Stimulated activated naive CD8-positive, alpha-beta T cell treated with anti-CD3 and anti-CD28 coated beads, Interleukin-15, Interleukin-2, amounts not matched to agents 100 U/mL and 50 U/mL, for 24 hours (primary cell): Measurements from ENCODE around the gene CNGB1.

Experiments
- ATAC-seq: fragments of 150-1000 bp; cut with Tn5 transposase; one replicate; pipeline ENCODE4 v1.10.0; 2021
- DNase-seq: peaks from one replicate; pipeline ENCODE4 v3.0.0; 2021

The CNGB1 gene

DNA sequence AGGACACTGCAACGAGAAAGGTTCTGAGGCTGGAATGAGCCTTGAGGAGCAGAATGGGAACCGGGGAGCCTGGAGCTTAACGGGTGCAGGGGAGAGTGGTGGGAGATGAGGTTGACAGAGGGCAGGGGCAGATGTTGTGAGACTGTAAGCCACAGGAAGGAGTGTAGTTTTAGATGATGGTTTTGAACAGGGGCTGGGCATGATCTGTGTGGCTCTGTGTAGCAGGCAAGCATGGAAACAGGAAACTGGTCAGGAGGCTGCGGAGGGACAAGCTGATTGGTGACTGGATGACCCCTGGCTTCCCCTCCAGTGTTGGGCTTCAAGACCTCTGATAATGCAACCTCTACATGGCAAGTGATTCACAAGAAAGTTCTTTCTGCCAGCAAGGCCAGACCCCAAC, 1.4 kb upstream of the CNGB1 start:
- ATAC-seq, result no peak
- no peak for DNase-seq

DNA sequence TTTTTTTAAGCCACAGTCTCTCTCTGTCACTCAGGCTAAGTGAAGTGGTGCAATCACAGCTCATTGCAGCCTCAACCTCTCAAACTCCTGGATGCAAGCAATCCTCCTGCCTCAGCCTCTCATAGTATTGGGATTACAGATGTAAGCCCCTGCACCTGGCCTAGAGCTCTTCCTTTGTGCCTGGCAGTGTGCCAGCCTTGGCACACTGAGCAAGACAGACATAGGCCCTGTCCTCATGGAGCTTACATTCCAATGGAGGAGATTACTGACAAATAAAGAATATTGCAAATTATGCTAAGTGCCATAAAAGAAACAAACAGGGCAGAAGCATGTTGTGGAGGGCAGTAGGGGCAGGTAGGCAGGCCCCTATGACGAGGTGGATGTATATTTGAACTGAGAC, 920 bp upstream of the CNGB1 start:
- ATAC-seq, result no peak
- no peak for DNase-seq

DNA sequence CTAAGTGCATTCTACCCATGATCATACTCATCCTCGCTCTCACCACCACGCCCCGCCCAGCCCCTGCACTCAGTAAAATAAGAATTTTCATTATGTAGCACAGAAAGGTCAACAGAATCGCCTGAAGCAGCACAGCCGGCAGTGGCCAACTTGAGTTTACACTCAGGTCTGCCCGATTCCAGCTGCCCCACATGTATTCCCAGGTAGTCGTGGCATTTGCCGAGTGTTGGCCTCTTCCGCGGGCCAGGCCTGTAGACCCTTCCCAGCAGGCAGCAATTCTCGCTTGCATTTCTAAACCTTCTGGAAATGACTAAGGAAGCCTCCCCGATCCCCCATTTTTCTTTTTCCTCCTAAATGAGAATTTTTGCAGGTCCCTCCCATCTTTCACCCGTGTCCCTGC, 609 bp downstream of the CNGB1 start:
- ATAC-seq (no peak), DNase-seq (no peak)

DNA sequence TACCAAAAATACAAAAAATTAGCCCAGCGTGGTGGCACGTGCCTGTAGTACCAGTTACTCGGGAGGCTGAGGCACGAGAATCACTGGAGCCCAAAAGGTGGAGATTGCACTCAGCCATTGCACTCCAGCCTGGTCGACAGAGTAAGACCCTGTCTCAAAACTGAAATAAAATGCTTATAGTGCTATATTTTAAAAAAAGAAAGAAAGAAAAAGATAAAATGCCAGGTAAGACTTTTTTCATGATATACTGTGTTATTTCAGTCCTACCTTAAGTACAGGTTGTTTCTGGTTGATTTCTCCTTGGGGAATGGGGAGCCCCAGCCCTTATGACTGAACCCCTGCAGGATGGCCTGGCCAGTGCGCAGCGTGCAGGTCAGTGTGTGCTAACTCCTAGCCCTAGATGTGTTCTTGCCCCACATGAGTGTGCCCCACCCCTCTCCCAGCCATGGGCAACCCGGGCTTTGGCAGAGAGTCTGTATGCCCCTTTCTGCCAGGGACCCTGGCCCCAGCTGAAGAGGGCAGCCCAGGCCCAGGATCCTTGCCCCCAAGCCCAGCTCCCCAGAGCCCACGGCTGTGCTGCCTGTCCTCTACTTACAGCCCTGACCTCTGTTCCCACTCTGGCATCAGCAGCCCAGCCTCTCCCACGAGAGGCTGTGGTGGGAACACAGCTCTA, 1.3 kb downstream of the CNGB1 start:
- DNase-seq (no peak), ATAC-seq (no peak)

DNA sequence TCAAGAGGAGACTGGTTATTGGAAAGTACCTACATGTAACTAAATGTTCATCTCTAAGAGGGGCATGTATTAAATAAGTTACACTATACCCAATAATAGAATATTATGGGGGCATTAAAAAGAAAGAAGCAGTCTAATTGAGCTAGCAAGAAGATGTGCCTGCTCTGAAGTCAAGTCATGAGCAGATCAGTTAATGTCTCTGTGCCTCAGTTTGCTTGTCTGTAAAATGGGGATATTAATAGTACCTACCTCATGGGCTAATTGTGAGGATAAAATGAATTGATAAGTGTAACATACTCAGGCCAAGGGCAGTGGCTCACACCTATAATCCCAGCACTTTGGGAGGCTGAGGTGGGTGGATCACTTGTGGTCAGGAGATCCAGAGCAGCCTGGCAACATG, 3.0 kb downstream of the CNGB1 start:
- ATAC-seq (no peak), DNase-seq (no peak)

DNA sequence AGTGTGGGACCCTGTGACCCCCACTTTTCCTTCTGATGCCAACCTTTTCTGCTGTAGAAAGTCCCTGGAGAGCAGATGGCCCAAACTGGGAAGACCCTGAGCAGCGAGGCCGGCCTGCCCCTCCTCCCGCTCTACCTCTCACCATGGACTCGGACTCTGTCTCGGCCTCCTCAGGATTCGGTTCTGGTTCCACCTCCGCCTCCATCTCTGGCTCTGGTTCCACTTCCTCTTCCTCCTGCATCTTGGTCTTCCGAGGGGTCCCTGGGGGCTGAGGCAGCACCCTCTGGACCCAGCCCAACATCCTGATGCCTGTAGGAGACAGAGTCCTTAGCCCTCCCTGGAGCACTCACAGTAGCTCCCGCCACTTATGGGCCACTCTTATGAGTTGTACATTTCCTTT, 3.9 kb downstream of the CNGB1 start:
- no peak for ATAC-seq

DNA sequence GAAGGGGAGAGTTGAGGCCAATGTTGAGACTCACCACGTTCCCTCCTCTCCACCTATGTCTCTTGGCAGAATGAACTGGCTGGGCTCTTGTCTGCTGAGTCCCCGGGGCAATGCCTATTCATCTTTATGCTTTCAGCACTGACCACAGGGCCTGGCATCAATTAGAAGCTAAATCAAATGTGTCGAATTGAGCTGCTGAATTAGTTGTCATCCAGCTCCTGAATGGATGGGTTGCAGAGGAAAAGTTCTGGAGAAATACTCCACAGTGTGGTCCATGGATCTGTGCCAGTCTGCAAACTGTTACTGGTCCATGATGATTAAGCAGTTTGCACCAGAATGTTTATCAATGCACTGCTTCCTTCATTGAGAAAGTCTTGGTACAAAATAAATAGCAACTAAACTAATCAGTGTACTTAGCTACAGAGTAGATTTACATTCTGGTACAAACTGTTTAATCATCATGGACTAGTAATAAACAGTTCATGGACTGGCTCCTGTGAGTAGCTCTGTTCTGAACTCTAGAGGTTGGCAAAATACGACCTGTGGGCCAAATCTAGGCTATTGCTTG, 4.6 kb downstream of the CNGB1 start:
- no peak for DNase-seq
- no peak for ATAC-seq

More for the DNA sequence above, 3.9 kb downstream of the CNGB1 start:
- no peak for DNase-seq

DNA sequence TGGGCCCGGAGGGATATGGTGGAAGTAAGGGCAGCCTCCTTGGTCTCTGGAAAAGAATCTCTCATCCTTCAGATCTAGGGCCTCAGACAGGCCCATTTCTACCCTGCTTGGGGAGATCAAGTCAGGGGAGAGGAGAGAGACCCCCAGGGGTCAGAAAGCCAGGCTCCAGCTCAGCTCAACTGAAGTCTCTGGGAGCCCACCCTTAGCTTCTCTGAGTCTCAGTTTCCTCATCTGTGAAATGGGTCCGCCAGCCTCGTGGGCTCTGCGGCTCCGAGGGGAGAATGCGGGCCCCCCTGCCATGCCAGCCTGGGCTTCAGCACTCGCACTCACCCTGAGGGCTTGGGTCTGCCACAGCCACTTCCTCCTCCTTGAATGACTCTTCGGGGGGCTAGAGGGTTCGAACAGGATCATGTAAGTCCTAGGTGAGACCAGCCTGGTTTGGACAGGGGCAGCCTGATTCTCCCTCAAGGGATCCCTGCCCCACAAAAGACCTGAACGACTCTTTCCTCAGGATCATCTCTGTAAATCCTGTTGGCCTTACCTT, 6.7 kb downstream of the CNGB1 start:
- no peak for ATAC-seq
- DNase-seq, result no peak

DNA sequence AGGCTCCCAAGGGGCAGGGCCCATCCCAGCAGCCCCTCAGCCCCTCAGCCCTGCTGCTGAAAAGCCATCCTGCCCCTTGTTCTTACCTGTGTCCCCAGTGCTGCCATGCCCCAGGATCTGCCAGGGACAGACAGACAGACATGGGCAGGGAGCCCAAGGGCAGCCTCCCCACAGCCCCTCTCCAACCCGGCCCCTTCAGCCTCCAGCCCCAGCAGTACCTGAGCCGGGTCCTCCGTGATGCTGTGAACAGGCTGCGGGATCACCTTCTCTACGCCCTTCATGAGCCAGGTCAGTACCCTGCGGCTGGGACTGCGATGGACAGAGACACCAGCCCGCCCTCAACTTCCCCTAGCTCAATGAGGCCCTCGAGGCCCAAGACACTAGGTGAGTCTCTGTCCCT, 8.2 kb downstream of the CNGB1 start:
- no peak for DNase-seq
- no peak for ATAC-seq

DNA sequence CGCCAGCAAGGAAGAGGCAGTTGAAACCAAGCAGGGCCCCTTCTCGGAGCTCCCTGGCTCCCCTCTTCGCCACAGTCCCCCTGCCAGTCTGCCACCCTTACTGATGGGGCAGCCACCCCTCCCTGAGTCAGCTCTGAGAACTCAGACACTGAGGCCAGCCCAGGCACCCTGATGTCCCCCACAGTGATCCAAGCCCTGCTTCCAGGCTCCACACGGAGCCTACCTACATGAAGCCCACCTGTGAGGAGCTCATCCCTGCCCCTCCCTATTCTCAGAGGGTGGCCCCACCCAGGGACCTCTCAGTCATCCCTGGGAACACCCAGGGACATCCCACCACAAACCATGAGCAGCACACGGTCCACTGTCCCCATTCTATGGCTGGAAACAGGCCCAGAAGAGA, 8.9 kb downstream of the CNGB1 start:
- DNase-seq (no peak), ATAC-seq (no peak)

DNA sequence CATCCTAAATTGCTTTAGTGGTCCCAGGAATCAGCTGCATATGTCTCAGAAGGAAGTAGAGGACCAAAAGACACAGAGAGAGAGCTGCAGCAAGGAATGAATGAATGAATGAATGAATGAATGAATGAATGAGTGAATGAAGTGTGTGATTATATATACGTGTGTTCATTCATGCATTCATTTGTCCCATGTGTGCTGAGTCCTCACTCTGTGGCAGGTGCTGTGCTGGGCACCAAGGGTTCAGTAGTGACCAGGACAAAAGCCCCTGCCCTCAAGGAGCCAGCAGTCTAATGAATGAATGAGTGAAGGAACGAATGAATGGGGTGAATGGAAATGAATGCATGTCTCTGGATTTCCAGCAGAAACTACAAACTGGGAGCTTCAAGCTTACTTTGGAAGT, 9.4 kb downstream of the CNGB1 start:
- no peak for ATAC-seq
- no peak for DNase-seq

DNA sequence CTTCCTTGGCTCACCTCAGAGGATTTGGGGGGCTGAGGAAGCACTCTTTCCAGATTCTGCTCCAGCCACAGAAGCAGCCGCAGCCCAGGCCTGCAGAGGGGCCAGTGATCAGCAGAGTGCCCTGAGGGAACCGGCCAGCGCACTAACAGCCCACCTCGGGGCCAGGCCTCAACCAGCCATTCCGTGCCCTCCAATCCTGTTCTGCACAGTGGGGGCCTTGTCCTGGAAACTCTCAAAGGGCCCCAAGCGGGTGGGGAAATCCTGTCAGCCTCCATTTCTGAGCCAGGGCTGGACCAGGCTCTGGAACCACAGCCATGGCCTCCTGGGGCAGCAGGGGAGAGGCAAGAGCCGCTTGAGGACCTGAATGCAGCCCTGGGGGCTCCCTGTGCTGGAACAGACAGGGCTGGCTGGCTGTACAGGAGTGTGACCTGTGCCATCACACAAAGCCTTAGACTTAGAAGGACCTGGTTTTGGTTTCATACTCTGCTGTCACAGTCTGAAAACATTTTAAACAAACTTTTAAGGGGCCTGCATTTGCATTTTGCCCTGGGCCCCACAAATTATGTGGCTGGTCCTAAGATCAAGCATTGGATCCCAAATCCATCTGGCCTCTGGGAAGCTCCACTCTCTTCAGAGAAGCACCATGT, 10.0 kb downstream of the CNGB1 start:
- ATAC-seq (no peak), DNase-seq (no peak)

DNA sequence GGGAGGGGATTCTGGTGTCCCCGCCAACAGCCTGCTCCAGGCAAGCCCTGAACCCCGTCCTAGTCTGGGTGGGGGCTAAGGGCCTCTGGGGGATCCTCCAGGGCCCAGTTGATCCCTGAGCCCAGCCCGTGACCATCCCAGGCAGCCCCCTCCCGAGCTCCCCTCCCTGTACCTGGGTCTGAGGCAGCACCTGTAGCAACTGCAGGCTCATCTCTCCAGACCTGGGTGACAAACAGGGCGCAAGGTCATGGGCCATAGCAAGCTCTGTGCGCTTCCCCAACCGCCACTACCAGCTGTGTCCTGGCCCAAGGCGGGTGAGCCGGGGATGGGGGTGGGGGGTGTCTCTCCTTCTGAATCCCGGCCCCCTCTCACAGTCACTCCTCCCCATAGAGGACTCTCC, 10.6 kb downstream of the CNGB1 start:
- ATAC-seq (no peak), DNase-seq (no peak)

DNA sequence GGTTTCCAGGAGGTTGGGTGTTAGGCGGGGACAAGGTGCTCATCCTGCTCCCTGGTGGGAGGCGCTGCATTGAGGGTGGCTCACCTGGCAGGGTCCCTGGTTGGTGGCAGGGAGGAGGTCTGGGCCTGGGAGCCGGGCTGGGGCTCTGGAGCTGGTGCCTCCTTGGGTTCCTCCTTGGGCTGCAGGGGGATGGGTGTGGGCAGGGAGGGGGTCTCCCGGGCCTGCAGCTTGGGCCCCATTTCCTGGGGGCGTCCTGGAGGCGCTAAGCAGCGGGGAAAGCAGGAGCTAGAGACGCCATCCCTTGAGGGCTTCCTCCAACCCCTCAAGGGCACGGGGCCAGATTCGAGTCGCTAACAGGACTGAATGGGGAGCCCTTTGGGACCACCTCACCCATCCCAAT, 11.1 kb downstream of the CNGB1 start:
- DNase-seq (no peak), ATAC-seq (no peak)

DNA sequence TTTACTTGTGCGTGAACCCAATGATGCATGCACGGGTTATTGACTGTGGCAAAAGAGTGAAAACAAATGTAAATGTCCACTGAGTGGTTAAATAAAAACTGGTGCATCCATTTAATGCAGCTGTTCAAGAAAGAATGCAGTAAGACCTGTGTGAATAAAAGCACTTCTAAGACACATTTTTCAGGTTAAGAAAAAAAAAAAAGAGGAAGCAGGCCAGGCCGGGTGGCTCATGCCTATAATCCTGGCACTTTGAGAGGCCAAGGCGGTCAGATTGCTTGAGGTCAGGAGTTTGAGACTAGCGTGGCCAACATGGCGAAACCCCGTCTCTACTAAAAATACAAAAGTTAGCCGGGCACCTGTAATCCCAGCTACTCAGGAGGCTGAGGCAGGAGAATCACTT, 11.8 kb downstream of the CNGB1 start:
- DNase-seq, result no peak

DNA sequence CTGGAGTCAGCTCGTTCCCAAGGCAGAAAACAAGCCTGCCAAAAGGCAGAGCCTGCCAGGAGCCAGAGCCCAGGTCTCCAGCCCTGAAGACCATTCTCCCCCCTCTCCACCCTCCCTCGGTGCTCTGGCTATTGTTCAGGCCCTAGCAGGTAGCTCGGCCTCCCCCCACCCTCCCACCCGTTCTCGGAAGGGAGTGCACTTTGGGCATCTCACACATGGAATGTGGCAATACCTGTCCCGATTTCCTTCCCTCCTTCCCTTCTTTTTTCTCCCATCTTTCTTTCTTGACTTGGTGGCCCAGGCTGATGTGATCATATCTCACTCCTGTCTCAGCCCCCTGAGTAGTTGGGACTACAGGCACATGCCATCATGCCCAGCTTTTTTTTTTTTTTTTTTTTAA, 12.4 kb downstream of the CNGB1 start:
- DNase-seq (no peak), ATAC-seq (no peak)

More for the DNA sequence above, 11.8 kb downstream of the CNGB1 start:
- no peak for ATAC-seq

DNA sequence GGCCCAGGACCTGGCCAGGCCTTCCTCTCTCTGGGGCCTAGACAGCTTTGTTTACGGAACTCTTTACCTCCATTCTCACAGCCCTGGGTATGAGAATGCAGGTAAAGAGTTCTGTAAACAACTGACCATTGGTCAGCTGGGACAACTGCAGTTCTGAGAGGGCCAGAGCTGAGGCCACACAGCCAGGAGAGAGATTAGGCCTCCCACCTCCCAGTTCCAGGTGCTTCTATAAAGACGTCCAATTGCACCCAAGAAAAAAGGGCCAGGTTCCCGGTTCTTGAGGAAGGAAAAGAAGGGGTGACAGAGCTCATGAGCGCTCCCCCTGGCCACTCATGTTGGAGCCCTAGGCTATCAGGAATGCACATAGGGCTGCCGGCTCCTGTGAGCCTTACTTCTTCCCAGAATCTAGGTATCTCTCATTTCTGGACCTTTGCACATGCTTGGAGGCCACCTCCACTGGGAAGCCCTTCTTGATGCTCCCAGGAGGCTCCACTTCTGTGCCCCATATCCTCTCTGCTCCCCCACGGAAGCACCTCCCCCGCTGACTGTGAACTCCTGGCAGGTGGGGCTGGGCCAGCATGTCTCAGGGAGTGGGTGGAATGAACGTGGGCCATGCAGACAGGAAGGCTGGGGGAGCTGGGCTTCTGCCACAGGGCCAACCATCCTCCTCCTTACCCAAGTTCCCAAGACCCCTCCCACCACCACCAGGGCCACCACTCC, 13.1 kb downstream of the CNGB1 start:
- no peak for DNase-seq
- no peak for ATAC-seq

DNA sequence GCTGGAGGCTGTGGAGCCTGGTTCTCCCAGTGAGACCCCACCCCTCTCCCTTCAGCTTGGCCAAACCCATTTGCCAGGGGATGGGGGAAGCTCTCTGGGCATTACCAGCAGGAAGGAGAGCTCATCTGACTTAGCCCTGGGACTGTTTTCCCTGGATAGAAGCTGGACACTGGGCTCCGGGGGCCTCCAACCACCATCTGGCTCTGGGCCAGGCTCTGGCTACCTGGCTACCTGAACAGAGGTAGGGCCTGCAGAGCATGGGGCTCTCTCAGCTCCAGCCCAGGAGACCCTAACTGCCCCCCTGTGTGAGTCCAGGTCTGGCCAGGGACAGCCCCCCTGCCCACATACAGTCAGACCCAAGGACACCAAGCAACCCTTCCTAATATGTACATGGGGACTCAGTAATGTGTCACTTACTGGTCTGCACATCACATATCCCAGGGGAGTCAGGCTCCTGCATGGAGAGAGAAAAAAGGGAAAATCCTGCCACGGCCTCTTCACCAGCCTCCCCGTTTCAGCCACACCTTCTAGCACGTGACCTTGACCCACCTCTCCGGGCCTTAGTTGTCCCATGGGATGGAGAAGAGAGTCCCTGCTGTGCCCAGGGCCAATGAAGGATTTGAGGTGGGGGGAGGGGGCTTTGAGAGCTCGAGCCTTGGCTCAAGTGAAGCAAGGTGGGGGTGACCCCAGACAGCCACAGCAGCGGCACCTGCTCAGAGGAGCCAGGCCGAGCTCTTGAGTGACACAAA, 13.8 kb downstream of the CNGB1 start:
- no peak for DNase-seq
- ATAC-seq, result no peak

DNA sequence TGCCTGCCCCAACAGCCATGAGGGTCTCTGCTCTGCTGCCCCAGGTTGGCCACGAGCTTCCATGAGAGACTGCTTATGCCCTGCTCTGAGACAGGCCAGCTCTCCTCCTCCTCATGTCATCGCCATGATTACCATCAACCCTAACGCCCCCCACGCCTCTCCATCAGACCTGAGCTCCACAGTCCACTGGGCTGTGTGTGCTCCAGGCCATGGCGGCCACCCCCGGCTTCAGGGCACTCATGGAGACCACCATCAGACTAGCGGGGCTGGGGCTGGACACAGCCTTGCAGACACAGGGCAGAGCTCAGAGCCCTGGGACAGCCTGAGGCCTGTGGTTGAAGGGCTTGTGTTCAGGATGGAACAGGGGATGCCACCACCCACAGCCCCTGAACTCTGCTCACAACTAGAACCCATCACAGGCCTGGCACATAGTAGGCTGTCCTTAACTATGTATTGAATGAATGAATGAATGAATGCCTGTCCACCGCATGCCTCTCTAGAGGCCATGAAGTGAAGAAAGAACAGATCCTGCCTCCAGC, 14.6 kb downstream of the CNGB1 start:
- ATAC-seq (no peak), DNase-seq (no peak)

DNA sequence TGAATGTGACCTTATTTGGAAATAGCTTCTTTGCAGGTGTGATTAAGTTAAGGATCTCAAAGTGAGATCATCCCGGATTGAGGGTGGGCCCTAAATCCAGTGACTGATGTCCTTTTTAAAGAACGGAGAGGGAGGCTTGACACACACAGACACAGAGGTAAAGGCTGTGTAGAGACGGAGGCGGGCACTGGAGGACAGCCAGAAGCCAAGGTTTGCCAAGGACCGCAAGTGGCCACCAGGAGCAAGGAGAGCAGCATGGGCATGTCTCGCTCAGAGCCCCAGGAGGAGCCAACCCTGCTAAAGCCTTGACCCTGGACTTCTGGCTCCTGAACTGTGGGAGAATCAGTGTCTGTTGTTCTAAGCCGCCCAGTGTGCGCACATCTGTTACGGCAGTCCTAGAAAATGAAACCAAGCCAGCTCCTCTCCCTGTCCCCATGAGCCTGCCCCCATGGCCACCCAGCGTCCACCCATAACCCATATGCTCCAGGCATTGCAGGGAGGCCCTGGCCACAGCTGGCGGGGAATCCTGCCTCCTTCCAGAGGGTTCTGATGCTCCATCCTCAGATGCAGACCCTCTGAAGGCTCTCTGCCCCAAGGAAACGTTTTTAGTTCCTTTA, 15.2 kb downstream of the CNGB1 start:
- DNase-seq (no peak), ATAC-seq (no peak)

DNA sequence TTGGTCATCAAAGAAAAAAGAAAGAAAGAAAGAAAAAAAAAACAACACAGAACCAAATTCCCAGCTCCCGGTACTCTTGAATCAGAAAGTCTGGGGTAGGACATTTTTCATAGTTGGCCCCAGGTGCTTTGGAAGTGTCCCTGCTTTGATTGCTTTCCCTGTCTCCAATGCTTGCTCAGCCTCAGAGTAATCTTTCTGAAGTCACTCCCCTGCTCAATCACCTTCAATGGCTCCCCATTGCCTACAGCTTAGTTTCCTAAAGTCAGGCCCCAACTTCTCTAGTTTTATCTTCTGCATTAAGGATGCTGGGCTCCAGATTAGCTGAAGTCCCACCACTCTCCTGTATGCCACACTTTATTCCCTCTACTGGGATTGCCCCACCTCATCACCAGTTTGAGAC, 17.1 kb downstream of the CNGB1 start:
- DNase-seq (no peak), ATAC-seq (no peak)

DNA sequence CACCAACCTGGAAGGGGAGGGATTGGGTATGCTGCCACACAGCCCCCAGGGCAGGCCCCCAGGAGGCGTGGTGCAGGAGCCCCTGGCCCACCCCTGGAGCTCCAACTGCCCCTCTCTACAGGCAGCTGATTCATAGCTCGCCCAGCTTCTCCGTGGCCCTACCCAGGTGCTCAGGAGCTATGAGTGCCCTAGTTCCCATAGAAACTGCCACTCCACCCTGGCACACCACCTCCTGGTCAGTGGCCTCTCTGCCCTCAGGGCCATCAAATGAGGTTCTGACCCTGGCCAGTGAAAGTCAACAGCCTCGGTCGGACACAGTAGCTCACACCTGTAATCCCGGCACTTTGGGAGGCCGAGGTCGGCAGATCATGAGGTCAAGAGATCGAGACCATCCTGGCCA, 18.0 kb downstream of the CNGB1 start:
- no peak for ATAC-seq
- no peak for DNase-seq
